ENCODE results near the gene GIMAP6.
"Not testable (repeated sequence)": the region's sequence is repeated elsewhere in the genome, so short reads cannot be mapped to it uniquely, and the experiment has no call there.

The GIMAP6 gene

DNA sequence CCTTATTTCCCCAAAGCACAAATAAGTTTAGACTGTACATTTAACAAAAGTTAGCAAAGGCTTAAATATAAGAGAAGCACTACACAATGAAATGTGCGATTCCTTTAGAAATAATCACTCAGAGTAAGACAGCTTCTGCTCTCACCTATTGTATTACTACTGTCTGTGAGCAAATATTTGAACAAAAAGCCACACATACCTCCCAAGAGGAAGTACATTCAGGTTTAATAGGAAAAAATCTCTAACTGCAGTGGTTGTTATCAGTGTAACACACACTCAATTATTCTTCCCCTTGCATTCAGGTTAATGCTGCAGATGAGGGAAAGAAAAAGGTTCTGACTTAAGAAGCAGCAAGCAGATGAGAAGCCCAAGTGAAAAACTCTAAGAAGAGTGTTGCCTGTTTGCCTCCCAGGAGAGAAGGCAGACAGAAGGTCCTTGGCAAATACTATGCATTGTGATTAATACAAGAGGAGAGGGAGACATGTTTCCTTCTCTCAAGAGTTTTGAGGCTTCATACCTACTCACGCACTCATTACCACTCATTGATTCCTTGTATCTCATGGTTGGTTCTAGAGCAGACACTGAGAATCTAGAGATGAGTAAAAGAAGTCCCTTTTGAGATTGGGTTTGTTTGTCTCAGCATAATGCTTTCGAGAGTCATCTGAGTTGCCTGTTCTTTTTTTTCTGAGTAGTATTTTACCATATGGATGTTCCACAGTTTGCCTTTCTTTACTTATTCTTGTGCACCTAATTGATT is 51.4 kb downstream of the GIMAP6 start:
- no peak for DNase-seq

DNA sequence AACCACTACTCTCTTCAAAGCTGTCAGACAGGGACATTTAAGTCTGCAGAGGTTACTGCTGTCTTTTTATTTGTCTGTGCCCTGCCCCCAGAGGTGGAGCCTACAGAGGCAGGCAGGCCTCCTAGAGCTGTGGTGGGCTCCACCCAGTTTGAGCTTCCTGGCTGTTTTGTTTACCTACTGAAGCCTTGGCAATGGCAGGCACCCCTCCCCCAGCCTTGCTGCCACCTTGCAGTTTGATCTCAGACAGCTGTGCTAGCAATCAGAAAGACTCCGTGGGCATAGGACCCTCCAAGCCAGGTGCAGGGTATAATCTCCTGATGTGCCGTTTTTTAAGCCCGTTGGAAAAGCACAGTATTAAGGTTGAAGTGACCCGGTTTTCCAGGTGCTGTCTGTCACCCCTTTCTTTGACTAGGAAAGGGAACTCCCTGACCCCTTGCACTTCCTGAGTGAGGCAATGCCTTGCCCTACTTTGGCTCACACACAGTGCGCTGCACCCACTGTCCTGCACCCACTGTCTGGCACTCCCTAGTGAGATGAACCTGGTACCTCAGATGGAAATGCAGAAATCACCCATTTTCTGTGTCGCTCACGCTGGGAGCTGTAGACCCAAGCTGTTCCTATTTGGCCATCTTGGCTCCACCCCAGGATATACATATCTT is 52.1 kb downstream of the GIMAP6 start:
- DNase-seq, result not testable (repeated sequence)

All from cerebellar nuclear complex (tissue), 1 donor.